HFFc6 (cell line): ENCODE measurements around the gene TNS4. TPM values are rescaled to one million over a fixed set of nuclear protein-coding genes. Genes with fewer than 3 reads are reported as not detected.

Experiments used
- DNase-seq: peaks from one replicate; pipeline ENCODE4 v3.0.0-alpha.2; 2018
- H3K27ac Mint-ChIP-seq: 2 replicates; pipeline ENCODE4 v1.8.0; 2020; ENCODE audit warnings: mild to moderate bottlenecking, mixed read lengths
- H3K27me3 Mint-ChIP-seq: 2 replicates; pipeline ENCODE4 v1.8.0; 2021; ENCODE audit warnings: mild to moderate bottlenecking, moderate library complexity, mixed read lengths; ENCODE audit not compliant: insufficient read depth
- H3K36me3 Mint-ChIP-seq: 2 replicates; pipeline ENCODE4 v1.8.0; 2021; ENCODE audit warnings: low read depth, mixed read lengths
- H3K4me1 Mint-ChIP-seq: 2 replicates; pipeline ENCODE4 v1.8.0; 2020; ENCODE audit warnings: low read depth, mixed read lengths
- H3K4me3 Mint-ChIP-seq: 2 replicates; pipeline ENCODE4 v1.8.0; 2020; ENCODE audit warnings: mild to moderate bottlenecking, moderate library complexity, mixed read lengths
- H3K9me3 Mint-ChIP-seq: 2 replicates; pipeline ENCODE4 v1.8.0; 2020; ENCODE audit warnings: mild to moderate bottlenecking, mixed read lengths
- CTCF ChIP-seq: fragments of 200-600 bp; sonication (generic); IDR thresholded peaks from 2 replicates; pipeline ENCODE4 v1.5.0; 2021; ENCODE audit warnings: antibody characterized with exemption, mild to moderate bottlenecking
- total RNA-seq, 6 experiments: library from RNA; stranded (reverse); fragmentation: NEBNext Ultra II Directional; extraction: Animal tissue kit (Norgen Biotek cat#: 25700); gene quantifications; 2 replicates in 1 of 6; 3 replicates in 5 of 6; pipeline ENCODE4 v1.2.3, GENCODE V29; 2021

Gene TNS4
- total RNA-seq, 6 experiments from 2014 or later: 0.17 TPM; not detected in 5

- no peak for DNase-seq
- Mint-ChIP-seq H3K36me3 (no peaks in the 10 kb centered on the region), H3K27me3 (peaks cover 3% of the 10 kb centered on the region), H3K9me3 (no peaks in the 10 kb centered on the region), H3K27ac (no peak overlapping the region), H3K4me3 (no peak overlapping the region), H3K4me1 (peaks cover 24% of the 10 kb centered on the region)
- no peak for TF ChIP-seq CTCF
Measured at GRCh38 chr17:40503154-40503553, 1.7 kb upstream of the TNS4 start.

- peaks cover 3% of the 10 kb centered on the region for H3K27me3 Mint-ChIP-seq
- no peak for DNase-seq
- H3K4me1 Mint-ChIP-seq: peaks cover 29% of the 10 kb centered on the region
- H3K36me3 Mint-ChIP-seq: no peaks in the 10 kb centered on the region
- no peak overlapping the region for H3K27ac Mint-ChIP-seq
- TF ChIP-seq CTCF: no peak
- H3K4me3 Mint-ChIP-seq: no peak overlapping the region
- H3K9me3 Mint-ChIP-seq: no peaks in the 10 kb centered on the region
Measured at GRCh38 chr17:40502716-40503115, 1.3 kb upstream of the TNS4 start.

GRCh38 chr17:40500709-40501108, 714 bp downstream of the TNS4 start:
- peaks cover 3% of the 10 kb centered on the region for H3K27me3 Mint-ChIP-seq
- no peak overlapping the region for H3K4me3 Mint-ChIP-seq
- no peaks in the 10 kb centered on the region for H3K9me3 Mint-ChIP-seq
- peaks cover 39% of the 10 kb centered on the region for H3K4me1 Mint-ChIP-seq
- no peaks in the 10 kb centered on the region for H3K36me3 Mint-ChIP-seq
- no peak overlapping the region for H3K27ac Mint-ChIP-seq
- DNase-seq: no peak
- TF ChIP-seq CTCF: no peak

GRCh38 chr17:40500190-40500589, 1.2 kb downstream of the TNS4 start:
- no peak for DNase-seq
- Mint-ChIP-seq H3K36me3 (no peaks in the 10 kb centered on the region), H3K4me3 (no peak overlapping the region), H3K9me3 (no peaks in the 10 kb centered on the region), H3K27me3 (peaks cover 3% of the 10 kb centered on the region), H3K27ac (no peak overlapping the region), H3K4me1 (peaks cover 39% of the 10 kb centered on the region)
- no peak for TF ChIP-seq CTCF

GRCh38 chr17:40499551-40500189, 1.8 kb downstream of the TNS4 start:
- no peaks in the 10 kb centered on the region for H3K36me3 Mint-ChIP-seq
- H3K9me3 Mint-ChIP-seq: no peaks in the 10 kb centered on the region
- peaks cover 5% of the 10 kb centered on the region; the same call in 1 of the 2 replicates for H3K27me3 Mint-ChIP-seq
- TF ChIP-seq CTCF: peak; percentile 38
- H3K4me3 Mint-ChIP-seq: peak overlapping the region; percentile 5; the same call in 1 of the 2 replicates
- peaks cover 39% of the 10 kb centered on the region for H3K4me1 Mint-ChIP-seq
- peak; percentile 39 for DNase-seq
- no peak overlapping the region; the same call in 1 of the 2 replicates for H3K27ac Mint-ChIP-seq
